Right atrium auricular region (tissue), 2 donors: ENCODE data around the gene MNDA. TPM values are rescaled to one million over a fixed set of nuclear protein-coding genes. Genes with fewer than 3 reads are reported as not detected.

Experiments
- DNase-seq: peaks from one replicate; pipeline ENCODE4 v3.0.0-alpha.2; 2019; ENCODE audit warnings: low spot score
- H3K27ac ChIP-seq, 2 donors: fragments of 200-600 bp; sonication (generic); 1 replicate in 1 of 2; 2 replicates in 1 of 2; pipeline ENCODE4 v1.5.1; 2016 to 2019
- H3K27me3 ChIP-seq, 2 donors: fragments of 200-600 bp; sonication (generic); one replicate each; pipeline versions ENCODE4 v1.5.1 to v1.6.0; 2017 to 2019
- H3K36me3 ChIP-seq: fragments of 200-600 bp; sonication (generic); one replicate; pipeline ENCODE4 v1.5.1; 2016
- H3K4me1 ChIP-seq, 2 donors: fragments of 200-600 bp; sonication (generic); one replicate each; pipeline versions ENCODE4 v1.5.1 to v1.6.0; 2017 to 2019
- H3K4me3 ChIP-seq, 2 donors: fragments of 200-600 bp; sonication (generic); 1 replicate in 1 of 2; 2 replicates in 1 of 2; pipeline ENCODE4 v1.5.1; 2017 to 2019; ENCODE audit warnings: mild to moderate bottlenecking in 1 of 2, moderate library complexity in 1 of 2
- H3K9me3 ChIP-seq, 2 donors: fragments of 200-600 bp; sonication (generic); one replicate each; pipeline ENCODE4 v1.5.1; 2019
- CTCF ChIP-seq, 2 donors: fragments of 200-600 bp; sonication (generic); IDR thresholded peaks; one replicate each; pipeline ENCODE4 v1.5.1; 2019; ENCODE audit warnings: antibody characterized with exemption in 2 of 2
- total RNA-seq, 2 donors: library from RNA; depleted of rRNA; stranded (reverse); fragments of >200 nt; gene quantifications; one replicate each; pipeline ENCODE4 v1.1.0, GENCODE V29; 2016

Gene MNDA
- total RNA-seq: 1 to 10 TPM; 2.3 to 5.9 TPM

GRCh38 chr1:158830904-158831507 is at the start of gene MNDA:
TSS of gene MNDA (plus strand) at chr1:158831351. CDS start at chr1:158842154, 10,803 bp downstream.
- no peaks in the 10 kb centered on the region for H3K9me3 ChIP-seq
- no peaks in the 10 kb centered on the region for H3K36me3 ChIP-seq
- peak within 1 kb of the TSS in 1 of 2 donors; percentile 15 for H3K4me3 ChIP-seq
- H3K27ac ChIP-seq: peak within 1 kb of the TSS; percentile 33 to 41
- TF ChIP-seq CTCF (IDR thresholded peaks at IDR 0.05): no peak
- no peaks in the 10 kb centered on the region for H3K4me1 ChIP-seq
- no peaks in the 10 kb centered on the region for H3K27me3 ChIP-seq
- DNase-seq: no peak

GRCh38 chr1:158793604-158794003 is 37.5 kb upstream of the MNDA start:
- no peak for DNase-seq
- H3K4me1 ChIP-seq: no peaks in the 10 kb centered on the region
- H3K4me3 ChIP-seq: no peak overlapping the region
- H3K27me3 ChIP-seq: no peaks in the 10 kb centered on the region
- H3K27ac ChIP-seq: no peak overlapping the region
- H3K36me3 ChIP-seq: no peaks in the 10 kb centered on the region
- no peaks in the 10 kb centered on the region for H3K9me3 ChIP-seq
- no peak for TF ChIP-seq CTCF (IDR thresholded peaks at IDR 0.05)

GRCh38 chr1:158794247-158794646 is 36.9 kb upstream of the MNDA start:
- Histone ChIP-seq H3K36me3 (no peaks in the 10 kb centered on the region), H3K27me3 (no peaks in the 10 kb centered on the region), H3K4me1 (no peaks in the 10 kb centered on the region), H3K27ac (no peak overlapping the region), H3K9me3 (no peaks in the 10 kb centered on the region), H3K4me3 (no peak overlapping the region)
- TF ChIP-seq CTCF (IDR thresholded peaks at IDR 0.05): no peak
- no peak for DNase-seq

- H3K4me1 ChIP-seq: no peaks in the 10 kb centered on the region
- no peak overlapping the region for H3K27ac ChIP-seq
- H3K27me3 ChIP-seq: no peaks in the 10 kb centered on the region
- no peak for DNase-seq
- no peak overlapping the region for H3K4me3 ChIP-seq
- TF ChIP-seq CTCF (IDR thresholded peaks at IDR 0.05): peak in 1 of 2 donors; percentile 22
- H3K9me3 ChIP-seq: no peaks in the 10 kb centered on the region
- no peaks in the 10 kb centered on the region for H3K36me3 ChIP-seq
Measured at GRCh38 chr1:158798531-158798930, 32.6 kb upstream of the MNDA start.

- Histone ChIP-seq H3K9me3 (no peaks in the 10 kb centered on the region), H3K27ac (no peak overlapping the region), H3K27me3 (no peaks in the 10 kb centered on the region), H3K4me1 (no peaks in the 10 kb centered on the region), H3K4me3 (no peak overlapping the region), H3K36me3 (no peaks in the 10 kb centered on the region)
- DNase-seq: no peak
- no peak for TF ChIP-seq CTCF (IDR thresholded peaks at IDR 0.05)
Measured at GRCh38 chr1:158799689-158800088, 31.5 kb upstream of the MNDA start.

GRCh38 chr1:158800526-158800925 is 30.6 kb upstream of the MNDA start:
- no peak for DNase-seq
- no peaks in the 10 kb centered on the region for H3K9me3 ChIP-seq
- TF ChIP-seq CTCF (IDR thresholded peaks at IDR 0.05): no peak
- no peak overlapping the region for H3K27ac ChIP-seq
- no peaks in the 10 kb centered on the region for H3K27me3 ChIP-seq
- no peaks in the 10 kb centered on the region for H3K36me3 ChIP-seq
- no peaks in the 10 kb centered on the region for H3K4me1 ChIP-seq
- no peak overlapping the region for H3K4me3 ChIP-seq
